Neural cell (in vitro differentiated cells): ENCODE results near the gene RBM20. TPM values are rescaled to one million over a fixed set of nuclear protein-coding genes. Genes with fewer than 3 reads are reported as not detected.

Experiments
- H2AFZ ChIP-seq: fragments of 200-600, 300-800 bp; sonication (generic), shearing (Covaris generic); 2 replicates; pipeline ENCODE4 v1.6.0; 2014; ENCODE audit warnings: low read depth, mild to moderate bottlenecking, antibody characterized with exemption, low read length, moderate library complexity
- H3F3A ChIP-seq: fragments of 200-600 bp; shearing (Covaris generic); 2 replicates; pipeline ENCODE4 v1.6.1; 2016; ENCODE audit warnings: mild to moderate bottlenecking, moderate library complexity, mixed read lengths, antibody characterized with exemption, low read length; ENCODE audit not compliant: insufficient read depth, poor library complexity, severe bottlenecking
- H3K27ac ChIP-seq: fragments of 200-600, 300-800 bp; sonication (generic), shearing (Covaris generic); 2 replicates; pipeline ENCODE4 v1.5.1; 2014; ENCODE audit warnings: mild to moderate bottlenecking, low read length, moderate library complexity
- H3K27me3 ChIP-seq: fragments of 300-800, 200-600 bp; sonication (generic), shearing (Covaris generic); 2 replicates; pipeline ENCODE4 v1.6.0; 2014; ENCODE audit warnings: mild to moderate bottlenecking, low read depth, low read length, moderate library complexity; ENCODE audit not compliant: insufficient read depth
- H3K36me3 ChIP-seq: fragments of 300-800, 200-600 bp; sonication (generic), shearing (Covaris generic); 2 replicates; pipeline ENCODE4 v1.5.1; 2014; ENCODE audit warnings: mild to moderate bottlenecking, antibody characterized with exemption, low read length, moderate library complexity; ENCODE audit not compliant: insufficient read depth
- H3K4me2 ChIP-seq: fragments of 300-800, 200-600 bp; sonication (generic), shearing (Covaris generic); 2 replicates; pipeline ENCODE4 v1.6.0; 2014; ENCODE audit warnings: mild to moderate bottlenecking, low read length
- H3K4me3 ChIP-seq: fragments of 300-800, 200-600 bp; sonication (generic), shearing (Covaris generic); 2 replicates; pipeline ENCODE4 v1.5.1; 2014; ENCODE audit warnings: mild to moderate bottlenecking, low read length, moderate library complexity
- H3K79me2 ChIP-seq: fragments of 200-600 bp; shearing (Covaris generic); replicated peaks from 2 replicates; pipeline ENCODE4 v1.6.0; 2014; ENCODE audit warnings: mild to moderate bottlenecking, low read length, moderate library complexity; ENCODE audit not compliant: insufficient read depth
- H3K9ac ChIP-seq: fragments of 300-800, 200-600 bp; sonication (generic), shearing (Covaris generic); 2 replicates; pipeline ENCODE4 v1.6.1; 2016; ENCODE audit warnings: mild to moderate bottlenecking, low read length, mixed read lengths
- H3K9me2 ChIP-seq: fragments of 200-600 bp; shearing (Covaris generic); 2 replicates; pipeline ENCODE4 v1.6.1; 2016; ENCODE audit warnings: mild to moderate bottlenecking, low read length, mixed read lengths; ENCODE audit not compliant: insufficient read depth
- H3K9me3 ChIP-seq: fragments of 200-600, 300-800 bp; sonication (generic), shearing (Covaris generic); 2 replicates; pipeline ENCODE4 v1.6.1; 2016; ENCODE audit warnings: mild to moderate bottlenecking, mixed run types, low read length, moderate library complexity, mixed read lengths
- H4K20me1 ChIP-seq: fragments of 200-600 bp; shearing (Covaris generic); 2 replicates; pipeline ENCODE4 v1.6.1; 2016; ENCODE audit warnings: mild to moderate bottlenecking, mixed run types; ENCODE audit not compliant: insufficient read depth
- CTCF ChIP-seq: fragments of 450-650 bp; IDR thresholded peaks from 2 replicates; pipeline ENCODE4 v1.5.1; 2014; ENCODE audit warnings: antibody characterized with exemption, mild to moderate bottlenecking, moderate library complexity; ENCODE audit not compliant: poor library complexity, severe bottlenecking
- EP300 ChIP-seq: fragments of 450-650 bp; conservative IDR thresholded peaks from 2 replicates; pipeline ENCODE4 v1.6.1; 2014; ENCODE audit warnings: antibody characterized with exemption, mild to moderate bottlenecking, moderate library complexity; ENCODE audit not compliant: poor library complexity, severe bottlenecking
- EZH2 ChIP-seq: fragments of 200-600, 300-800 bp; shearing (Covaris generic), sonication (generic); IDR thresholded peaks from 2 replicates; pipeline ENCODE4 v1.6.1; 2014; ENCODE audit warnings: antibody characterized with exemption, low read length, borderline replicate concordance, mild to moderate bottlenecking; ENCODE audit not compliant: insufficient read depth, poor library complexity, severe bottlenecking
- MXI1 ChIP-seq: fragments of 450-650 bp; conservative IDR thresholded peaks from 2 replicates; pipeline ENCODE4 v1.6.1; 2014; ENCODE audit warnings: antibody characterized with exemption, mild to moderate bottlenecking; ENCODE audit not compliant: poor library complexity, severe bottlenecking
- POLR2AphosphoS5 ChIP-seq: IDR thresholded peaks from 2 replicates; pipeline ENCODE4 v1.6.1; 2012
- RAD21 ChIP-seq: fragments of 450-650 bp; conservative IDR thresholded peaks from 2 replicates; pipeline ENCODE4 v1.6.1; 2014; ENCODE audit warnings: antibody characterized with exemption, mild to moderate bottlenecking, moderate library complexity
- REST ChIP-seq: IDR thresholded peaks from 2 replicates; pipeline ENCODE4 v1.6.1; 2012; ENCODE audit warnings: borderline replicate concordance
- SMC3 ChIP-seq: fragments of 450-650 bp; conservative IDR thresholded peaks from 2 replicates; pipeline ENCODE4 v1.6.1; 2014; ENCODE audit warnings: antibody characterized with exemption, mild to moderate bottlenecking, moderate library complexity; ENCODE audit not compliant: poor library complexity
- TAF1 ChIP-seq: IDR thresholded peaks from 2 replicates; pipeline ENCODE4 v1.6.1; 2012; ENCODE audit warnings: low read depth
- polyA plus RNA-seq: library from polyadenylated mRNA; depleted of rRNA; stranded (reverse); fragments of >200 nt; gene quantifications from 2 replicates; pipeline ENCODE4 v1.2.3, GENCODE V29; 2014

The RBM20 gene
- polyA plus RNA-seq, 1 donor from 2014 or later = 0.07 TPM

GRCh38 chr10:110759523-110759922 is 115.4 kb downstream of the RBM20 start:
- Histone ChIP-seq H3K27me3 (no peaks in the 10 kb centered on the region), H3K4me2 (no peak overlapping the region), H3K9ac (no peak overlapping the region), H3K4me3 (no peak overlapping the region), H3K9me3 (no peaks in the 10 kb centered on the region), H4K20me1 (no peaks in the 10 kb centered on the region), H3F3A (no peaks in the 10 kb centered on the region), H3K79me2 (no peaks in the 10 kb centered on the region), H3K36me3 (no peaks in the 10 kb centered on the region), H3K9me2 (no peaks in the 10 kb centered on the region), H2AFZ (no peak overlapping the region), H3K27ac (no peak overlapping the region)
- TF ChIP-seq TAF1 = no peak
- TF ChIP-seq SMC3 = no peak
- TF ChIP-seq POLR2AphosphoS5 = no peak
- no peak for TF ChIP-seq RAD21
- TF ChIP-seq EZH2 = no peak
- no peak for TF ChIP-seq MXI1
- TF ChIP-seq EP300 = no peak
- no peak for TF ChIP-seq CTCF
- TF ChIP-seq REST = no peak

- Histone ChIP-seq H2AFZ (no peak overlapping the region), H4K20me1 (no peaks in the 10 kb centered on the region), H3K9me2 (no peaks in the 10 kb centered on the region), H3K79me2 (no peaks in the 10 kb centered on the region), H3K27ac (no peak overlapping the region), H3K9ac (no peak overlapping the region), H3K4me3 (no peak overlapping the region), H3K4me2 (no peak overlapping the region), H3K27me3 (no peaks in the 10 kb centered on the region), H3K36me3 (no peaks in the 10 kb centered on the region), H3F3A (no peaks in the 10 kb centered on the region), H3K9me3 (no peaks in the 10 kb centered on the region)
- TF ChIP-seq TAF1 (no peak), EZH2 (no peak), RAD21 (no peak), POLR2AphosphoS5 (no peak), SMC3 (no peak), REST (no peak), CTCF (no peak), EP300 (no peak), MXI1 (no peak)
These were observed 118.1 kb downstream of the RBM20 start for GRCh38 chr10:110762109-110762848.
